Liver (tissue), 9 donors: ENCODE data around the gene PPT1. TPM values are rescaled to one million over a fixed set of nuclear protein-coding genes. Genes with fewer than 3 reads are reported as not detected.

Experiments
- DNase-seq: peaks from one replicate; pipeline ENCODE4 v3.0.0-alpha.2; 2017; ENCODE audit warnings: low spot score
- H3K27ac ChIP-seq, 2 donors: one replicate each; pipeline ENCODE4 v1.7.0; 2013; ENCODE audit warnings: inconsistent platforms in 2 of 2, low read length in 2 of 2, control low read depth in 1 of 2, low read depth in 1 of 2, mild to moderate bottlenecking in 1 of 2
- H3K27me3 ChIP-seq, 4 donors: one replicate each; pipeline versions ENCODE4 v1.6.1 to v1.7.0; 2013; ENCODE audit warnings: low read length in 3 of 4, inconsistent platforms in 1 of 4, mild to moderate bottlenecking in 1 of 4, moderate library complexity in 1 of 4; ENCODE audit not compliant: control insufficient read depth in 4 of 4, insufficient read depth in 4 of 4
- H3K36me3 ChIP-seq, 4 donors: one replicate each; pipeline versions ENCODE4 v1.6.1 to v1.7.0; 2013; ENCODE audit warnings: low read length in 3 of 4, mild to moderate bottlenecking in 3 of 4, low read depth in 1 of 4, moderate library complexity in 1 of 4; ENCODE audit not compliant: control insufficient read depth in 4 of 4, insufficient read depth in 3 of 4
- H3K4me1 ChIP-seq, 4 donors: one replicate each; pipeline versions ENCODE4 v1.6.1 to v1.7.0; 2013; ENCODE audit warnings: low read length in 3 of 4, mild to moderate bottlenecking in 3 of 4, moderate library complexity in 1 of 4; ENCODE audit not compliant: control insufficient read depth in 4 of 4, insufficient read depth in 4 of 4
- H3K4me3 ChIP-seq, 3 donors: one replicate each; pipeline versions ENCODE4 v1.6.1 to v1.7.0; 2013; ENCODE audit warnings: low read length in 3 of 3, control low read depth in 1 of 3, low read depth in 1 of 3, mild to moderate bottlenecking in 1 of 3
- H3K9ac ChIP-seq, 2 donors: one replicate each; pipeline ENCODE4 v1.7.0; 2013; ENCODE audit warnings: low read length in 2 of 2, mild to moderate bottlenecking in 2 of 2, moderate library complexity in 2 of 2, control low read depth in 1 of 2, low read depth in 1 of 2
- H3K9me3 ChIP-seq, 4 donors: one replicate each; pipeline versions ENCODE4 v1.6.1 to v1.7.0; 2013; ENCODE audit warnings: low read length in 3 of 4; ENCODE audit not compliant: control insufficient read depth in 4 of 4
- ATF3 ChIP-seq: IDR thresholded peaks from 2 replicates; pipeline ENCODE4 v1.6.1; 2016; ENCODE audit warnings: antibody characterized with exemption
- CTCF ChIP-seq: fragments of 150-350 bp; IDR thresholded peaks from 2 replicates; pipeline ENCODE4 v1.5.1; 2017; ENCODE audit warnings: improper control_type of control experiment, low read depth, low read length; ENCODE audit not compliant: missing input control
- EGR1 ChIP-seq, 2 donors: IDR thresholded peaks; 2 replicates each; pipeline ENCODE4 v1.6.1; 2016 to 2018; ENCODE audit warnings: antibody characterized with exemption in 2 of 2, low read depth in 2 of 2
- FOXA2 ChIP-seq: IDR thresholded peaks from 2 replicates; pipeline ENCODE4 v1.6.1; 2016; ENCODE audit warnings: antibody characterized with exemption
- GABPA ChIP-seq, 2 donors: IDR thresholded peaks in 1 of 2; conservative IDR thresholded peaks in 1 of 2; 2 replicates each; pipeline ENCODE4 v1.6.1; 2016; ENCODE audit warnings: antibody characterized with exemption in 2 of 2, mild to moderate bottlenecking in 1 of 2, moderate library complexity in 1 of 2
- HNF4A ChIP-seq, 2 donors: conservative IDR thresholded peaks; 2 replicates each; pipeline ENCODE4 v1.6.1; 2016; ENCODE audit warnings: antibody characterized with exemption in 2 of 2, mild to moderate bottlenecking in 2 of 2
- HNF4G ChIP-seq: IDR thresholded peaks from 2 replicates; pipeline ENCODE4 v1.6.1; 2016; ENCODE audit warnings: antibody characterized with exemption
- JUND ChIP-seq, 2 donors: IDR thresholded peaks; 2 replicates each; pipeline ENCODE4 v1.6.1; 2016; ENCODE audit warnings: antibody characterized with exemption in 2 of 2
- NR2F2 ChIP-seq: IDR thresholded peaks from 2 replicates; pipeline ENCODE4 v1.6.1; 2016; ENCODE audit warnings: antibody characterized with exemption
- RAD21 ChIP-seq, 2 donors: IDR thresholded peaks; 2 replicates each; pipeline ENCODE4 v1.6.1; 2016; ENCODE audit warnings: antibody characterized with exemption in 2 of 2, mild to moderate bottlenecking in 2 of 2
- RXRA ChIP-seq, 2 donors: IDR thresholded peaks; 2 replicates each; pipeline ENCODE4 v1.6.1; 2017 to 2018; ENCODE audit warnings: antibody characterized with exemption in 2 of 2, mild to moderate bottlenecking in 1 of 2
- SP1 ChIP-seq: IDR thresholded peaks from 2 replicates; pipeline ENCODE4 v1.6.1; 2018; ENCODE audit warnings: antibody characterized with exemption, mild to moderate bottlenecking
- whole genome bisulfite sequencing: extraction: QIAGEN DNeasy Blood & Tissue Kit; methylation state at CpG from one replicate; pipeline ENCODE4 v1.1.7; 2013; 5-methylcytosine and 5-hydroxymethylcytosine counted together
- polyA plus RNA-seq, 2 donors: library from polyadenylated mRNA; stranded (reverse) in 1 of 2; unstranded in 1 of 2; fragments of 200-250 nt in 1 of 2; fragments of >200 nt in 1 of 2; fragmentation: Nextera tagmentation in 1 of 2; extraction: Ambion mirVana in 1 of 2; gene quantifications; one replicate each; pipeline versions ENCODE4 v1.2.1 to v1.2.3, GENCODE V29; 2013 to 2015
- total RNA-seq, 2 donors: library from RNA; depleted of rRNA; stranded (reverse); fragments of >200 nt; gene quantifications; one replicate each; pipeline ENCODE4 v1.2.3, GENCODE V29; 2014
- TF ChIP-seq, protein P1 (sequence below): IDR thresholded peaks from 2 replicates; pipeline ENCODE4 v1.6.1; 2016; ENCODE audit warnings: antibody characterized with exemption, mild to moderate bottlenecking
- TF ChIP-seq, protein P2 (sequence below): IDR thresholded peaks from 2 replicates; pipeline ENCODE4 v1.6.1; 2016; ENCODE audit warnings: antibody characterized with exemption
- donor health status: healthy.
- donor health status: healthy.
- donor health status: healthy.
- donor health status: healthy.
- donor health status: healthy.

Gene PPT1
- total and polyA plus RNA-seq, 4 donors: 15.4 to 46.8 (median 27.1) TPM

DNA sequence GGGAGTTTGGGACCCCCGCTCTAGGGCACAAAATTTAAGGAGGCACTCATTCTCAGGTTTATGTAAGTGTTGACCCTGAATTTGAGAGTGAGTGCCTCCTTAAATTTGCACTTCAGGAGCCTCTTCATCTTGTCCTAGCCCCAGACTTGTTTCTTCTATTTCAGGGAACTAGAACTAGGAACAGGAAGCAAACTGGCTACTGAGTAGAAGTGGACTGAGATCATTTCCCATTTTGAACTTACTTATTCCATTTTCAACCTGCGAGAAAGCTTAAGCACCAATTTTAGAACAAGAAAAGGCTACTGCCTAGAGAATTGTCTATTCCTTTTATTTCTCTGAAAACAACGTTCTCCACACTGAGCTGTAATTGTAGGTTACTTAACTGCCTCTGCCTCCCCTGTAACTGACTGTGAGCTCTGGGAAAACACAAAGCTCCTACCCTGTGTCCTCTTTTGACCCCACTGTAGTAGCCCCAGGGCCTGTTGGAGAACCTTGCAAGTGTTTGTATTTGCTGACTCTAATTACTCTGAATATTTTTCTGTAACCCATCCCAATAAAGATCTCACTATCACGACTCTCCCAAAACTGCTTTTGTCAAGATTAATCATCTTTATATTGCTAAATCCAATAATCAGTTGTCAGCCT lies 2.5 kb downstream of the PPT1 start:
- H3K27me3 ChIP-seq: no peaks in the 10 kb centered on the region
- H3K9ac ChIP-seq: no peak overlapping the region
- 75% methylated on average over 4 of the region's 4 CpGs for WGBS
- peaks cover 0 to 11% (median 5%) of the 10 kb centered on the region in 4 donors for H3K36me3 ChIP-seq
- DNase-seq: no peak
- no peak overlapping the region for H3K4me3 ChIP-seq
- no peak for TF ChIP-seq RXRA (IDR thresholded peaks at IDR 0.05)
- no peak for TF ChIP-seq NR2F2
- no peak for TF ChIP-seq CTCF
- TF ChIP-seq ATF3: no peak
- no peak for TF ChIP-seq GABPA (IDR thresholded peaks at IDR 0.05 in 1 of 2, conservative IDR thresholded peaks at IDR 0.05 in 1 of 2)
- TF ChIP-seq, protein P1, sequence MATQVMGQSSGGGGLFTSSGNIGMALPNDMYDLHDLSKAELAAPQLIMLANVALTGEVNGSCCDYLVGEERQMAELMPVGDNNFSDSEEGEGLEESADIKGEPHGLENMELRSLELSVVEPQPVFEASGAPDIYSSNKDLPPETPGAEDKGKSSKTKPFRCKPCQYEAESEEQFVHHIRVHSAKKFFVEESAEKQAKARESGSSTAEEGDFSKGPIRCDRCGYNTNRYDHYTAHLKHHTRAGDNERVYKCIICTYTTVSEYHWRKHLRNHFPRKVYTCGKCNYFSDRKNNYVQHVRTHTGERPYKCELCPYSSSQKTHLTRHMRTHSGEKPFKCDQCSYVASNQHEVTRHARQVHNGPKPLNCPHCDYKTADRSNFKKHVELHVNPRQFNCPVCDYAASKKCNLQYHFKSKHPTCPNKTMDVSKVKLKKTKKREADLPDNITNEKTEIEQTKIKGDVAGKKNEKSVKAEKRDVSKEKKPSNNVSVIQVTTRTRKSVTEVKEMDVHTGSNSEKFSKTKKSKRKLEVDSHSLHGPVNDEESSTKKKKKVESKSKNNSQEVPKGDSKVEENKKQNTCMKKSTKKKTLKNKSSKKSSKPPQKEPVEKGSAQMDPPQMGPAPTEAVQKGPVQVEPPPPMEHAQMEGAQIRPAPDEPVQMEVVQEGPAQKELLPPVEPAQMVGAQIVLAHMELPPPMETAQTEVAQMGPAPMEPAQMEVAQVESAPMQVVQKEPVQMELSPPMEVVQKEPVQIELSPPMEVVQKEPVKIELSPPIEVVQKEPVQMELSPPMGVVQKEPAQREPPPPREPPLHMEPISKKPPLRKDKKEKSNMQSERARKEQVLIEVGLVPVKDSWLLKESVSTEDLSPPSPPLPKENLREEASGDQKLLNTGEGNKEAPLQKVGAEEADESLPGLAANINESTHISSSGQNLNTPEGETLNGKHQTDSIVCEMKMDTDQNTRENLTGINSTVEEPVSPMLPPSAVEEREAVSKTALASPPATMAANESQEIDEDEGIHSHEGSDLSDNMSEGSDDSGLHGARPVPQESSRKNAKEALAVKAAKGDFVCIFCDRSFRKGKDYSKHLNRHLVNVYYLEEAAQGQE: no peak
- no peak for TF ChIP-seq HNF4G
- no peak for TF ChIP-seq SP1
- TF ChIP-seq HNF4A (conservative IDR thresholded peaks at IDR 0.05): no peak
- TF ChIP-seq, protein P2, sequence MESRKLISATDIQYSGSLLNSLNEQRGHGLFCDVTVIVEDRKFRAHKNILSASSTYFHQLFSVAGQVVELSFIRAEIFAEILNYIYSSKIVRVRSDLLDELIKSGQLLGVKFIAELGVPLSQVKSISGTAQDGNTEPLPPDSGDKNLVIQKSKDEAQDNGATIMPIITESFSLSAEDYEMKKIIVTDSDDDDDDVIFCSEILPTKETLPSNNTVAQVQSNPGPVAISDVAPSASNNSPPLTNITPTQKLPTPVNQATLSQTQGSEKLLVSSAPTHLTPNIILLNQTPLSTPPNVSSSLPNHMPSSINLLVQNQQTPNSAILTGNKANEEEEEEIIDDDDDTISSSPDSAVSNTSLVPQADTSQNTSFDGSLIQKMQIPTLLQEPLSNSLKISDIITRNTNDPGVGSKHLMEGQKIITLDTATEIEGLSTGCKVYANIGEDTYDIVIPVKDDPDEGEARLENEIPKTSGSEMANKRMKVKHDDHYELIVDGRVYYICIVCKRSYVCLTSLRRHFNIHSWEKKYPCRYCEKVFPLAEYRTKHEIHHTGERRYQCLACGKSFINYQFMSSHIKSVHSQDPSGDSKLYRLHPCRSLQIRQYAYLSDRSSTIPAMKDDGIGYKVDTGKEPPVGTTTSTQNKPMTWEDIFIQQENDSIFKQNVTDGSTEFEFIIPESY: no peak
- TF ChIP-seq EGR1 (IDR thresholded peaks at IDR 0.05; ENCODE audit: low read depth in 2 of 2): no peak
- no peaks in the 10 kb centered on the region for H3K9me3 ChIP-seq
- peaks cover 0 to 12% (median 5%) of the 10 kb centered on the region in 4 donors for H3K4me1 ChIP-seq
- H3K27ac ChIP-seq: no peak overlapping the region

GRCh38 chr1:40092706-40093639 lies 4.1 kb downstream of the PPT1 start:
- Histone ChIP-seq H3K4me1 (peaks cover 0 to 12% (median 5%) of the 10 kb centered on the region in 4 donors), H3K27ac (no peak overlapping the region)
- 73% methylated on average over 6 of the region's 6 CpGs for WGBS
- TF ChIP-seq HNF4A (conservative IDR thresholded peaks at IDR 0.05) (no peak), JUND (IDR thresholded peaks at IDR 0.05) (no peak), SP1 (no peak), RAD21 (IDR thresholded peaks at IDR 0.05) (no peak), HNF4G (no peak), RXRA (IDR thresholded peaks at IDR 0.05) (no peak), FOXA2 (no peak), EGR1 (IDR thresholded peaks at IDR 0.05; ENCODE audit: low read depth in 2 of 2) (no peak), GABPA (IDR thresholded peaks at IDR 0.05 in 1 of 2, conservative IDR thresholded peaks at IDR 0.05 in 1 of 2) (no peak)
- TF ChIP-seq, protein P2: no peak
- TF ChIP-seq, protein P1: no peak

More at GRCh38 chr1:40092706-40093639, 4.1 kb downstream of the PPT1 start:
- H3K27me3 ChIP-seq: no peaks in the 10 kb centered on the region
- DNase-seq: no peak
- H3K9ac ChIP-seq: no peak overlapping the region
- peaks cover 5 to 15% (median 8%) of the 10 kb centered on the region in 4 donors for H3K36me3 ChIP-seq
- no peak overlapping the region for H3K4me3 ChIP-seq
- no peaks in the 10 kb centered on the region for H3K9me3 ChIP-seq
